ENCODE data around the gene RPTOR.
A peak's percentile ranks its signal among the peaks of the same experiment; 100 is the strongest.

Gene RPTOR

GRCh38 chr17:80644536-80644935 lies 99.9 kb downstream of the RPTOR start:
- DNase-seq (ENCODE audit: low spot score), result no peak

GRCh38 chr17:80645706-80646325 lies 101.2 kb downstream of the RPTOR start:
- no peak for DNase-seq (ENCODE audit: low spot score)

- no peak for DNase-seq (ENCODE audit: low spot score)
Observed at GRCh38 chr17:80646328-80646727, 101.7 kb downstream of the RPTOR start.

GRCh38 chr17:80647746-80648145 lies 103.1 kb downstream of the RPTOR start:
- DNase-seq (ENCODE audit: low spot score), result peak; percentile 70

GRCh38 chr17:80649200-80649644 lies 104.6 kb downstream of the RPTOR start:
- DNase-seq (ENCODE audit: low spot score), result no peak

GRCh38 chr17:80649672-80650330 lies 105.2 kb downstream of the RPTOR start:
- peak; percentile 93 for DNase-seq (ENCODE audit: low spot score)

GRCh38 chr17:80650331-80650672 lies 105.7 kb downstream of the RPTOR start:
- DNase-seq (ENCODE audit: low spot score), result no peak

GRCh38 chr17:80650751-80651518 lies 106.3 kb downstream of the RPTOR start:
- DNase-seq (ENCODE audit: low spot score), result no peak

GRCh38 chr17:80652756-80653330 lies 108.2 kb downstream of the RPTOR start:
- DNase-seq (ENCODE audit: low spot score), result no peak

- no peak for DNase-seq (ENCODE audit: low spot score)
Observed at GRCh38 chr17:80653856-80654255, 109.2 kb downstream of the RPTOR start.

- no peak for DNase-seq (ENCODE audit: low spot score)
Observed at GRCh38 chr17:80655608-80656007, 111.0 kb downstream of the RPTOR start.

- DNase-seq (ENCODE audit: low spot score), result no peak
Observed at GRCh38 chr17:80656590-80656989, 112.0 kb downstream of the RPTOR start.

- DNase-seq (ENCODE audit: low spot score), result no peak
Observed at GRCh38 chr17:80657561-80657960, 112.9 kb downstream of the RPTOR start.

GRCh38 chr17:80658821-80659220 lies 114.2 kb downstream of the RPTOR start:
- DNase-seq (ENCODE audit: low spot score), result no peak

GRCh38 chr17:80659651-80660050 lies 115.0 kb downstream of the RPTOR start:
- DNase-seq (ENCODE audit: low spot score), result no peak

GRCh38 chr17:80660527-80661198 lies 116.0 kb downstream of the RPTOR start:
- no peak for DNase-seq (ENCODE audit: low spot score)

GRCh38 chr17:80662557-80662956 lies 117.9 kb downstream of the RPTOR start:
- DNase-seq (ENCODE audit: low spot score), result no peak

- peak; percentile 69 for DNase-seq (ENCODE audit: low spot score)
Observed at GRCh38 chr17:80663781-80664206, 119.2 kb downstream of the RPTOR start.

GRCh38 chr17:80664217-80664790 lies 119.7 kb downstream of the RPTOR start:
- peak; percentile 36 for DNase-seq (ENCODE audit: low spot score)

- no peak for DNase-seq (ENCODE audit: low spot score)
Observed at GRCh38 chr17:80665792-80666191, 121.2 kb downstream of the RPTOR start.

GRCh38 chr17:80666867-80667266 lies 122.2 kb downstream of the RPTOR start:
- DNase-seq (ENCODE audit: low spot score), result no peak

Data from GM03348 (cell line).